Measurements from ENCODE around the gene F8. TPM values are rescaled to one million over a fixed set of nuclear protein-coding genes. Genes with fewer than 3 reads are reported as not detected.

The F8 gene
- total and polyA plus RNA-seq, 2 donors from 2014 or later: 15.1 to 41.3 TPM

DNA sequence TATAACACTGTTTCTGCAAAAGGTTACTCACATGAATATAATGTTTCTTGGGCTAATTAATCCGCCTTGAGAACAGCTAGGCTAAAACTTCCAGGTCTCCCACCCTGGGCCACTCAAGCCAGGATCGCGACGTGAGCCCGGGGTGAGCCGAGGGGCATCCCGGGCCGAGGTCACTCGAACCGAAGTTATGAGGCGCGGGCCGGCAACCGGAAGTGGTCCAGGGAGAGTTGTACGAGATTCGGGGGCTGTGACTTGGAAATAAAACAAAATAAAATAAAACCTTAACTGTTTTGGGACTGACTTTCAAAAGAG is 48.1 kb upstream of the F8 start:
- FAIRE-seq: no peak

DNA sequence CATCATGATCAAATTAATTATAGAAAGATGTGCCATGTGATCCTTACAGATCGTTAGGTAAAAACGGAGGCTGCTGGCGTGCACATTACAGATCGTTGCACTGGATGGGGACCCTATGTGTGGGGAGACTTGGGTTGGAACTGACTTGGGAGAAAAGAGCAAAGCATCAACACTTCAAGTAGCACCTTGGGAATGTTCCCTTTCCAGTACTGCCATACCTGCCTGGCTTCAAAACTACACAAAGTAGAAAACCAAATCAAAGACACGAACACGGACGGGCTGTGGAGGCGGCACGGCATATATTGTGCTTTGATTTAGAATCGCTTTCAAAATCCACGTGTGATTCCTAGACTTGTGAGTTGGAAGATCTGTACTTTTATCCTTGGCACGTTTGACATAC is 47.5 kb upstream of the F8 start:
- Histone ChIP-seq H3K9me3 (ENCODE audit: control insufficient read depth in 2 of 3, insufficient read depth in 1 of 3, low read length in 3 of 3) (no peaks in the 10 kb centered on the region), H3K27ac (ENCODE audit: low read depth in 2 of 2, low read length in 2 of 2) (no peak overlapping the region), H3K4me3 (ENCODE audit: low read length in 3 of 3) (peak overlapping the region; percentile 37 to 84 (median 71)), H3K36me3 (ENCODE audit: control insufficient read depth in 2 of 3, insufficient read depth in 3 of 3, low read length in 3 of 3) (peaks cover 0 to 4% (median 2%) of the 10 kb centered on the region in 3 donors), H3K4me1 (ENCODE audit: control insufficient read depth in 2 of 3, insufficient read depth in 2 of 3, low read depth in 1 of 3, low read length in 3 of 3) (no peaks in the 10 kb centered on the region), H3K27me3 (ENCODE audit: control insufficient read depth, insufficient read depth, low read length) (no peaks in the 10 kb centered on the region), H3K9ac (ENCODE audit: low read length in 3 of 3) (peak overlapping the region; percentile 24 to 77 (median 28))
- FAIRE-seq: no peak
- DNase-seq: peak in 2 of 5 donors; percentile 11 to 12
- intact Hi-C loops (cut with DNase I): no loop called here
- TF ChIP-seq, protein P1, sequence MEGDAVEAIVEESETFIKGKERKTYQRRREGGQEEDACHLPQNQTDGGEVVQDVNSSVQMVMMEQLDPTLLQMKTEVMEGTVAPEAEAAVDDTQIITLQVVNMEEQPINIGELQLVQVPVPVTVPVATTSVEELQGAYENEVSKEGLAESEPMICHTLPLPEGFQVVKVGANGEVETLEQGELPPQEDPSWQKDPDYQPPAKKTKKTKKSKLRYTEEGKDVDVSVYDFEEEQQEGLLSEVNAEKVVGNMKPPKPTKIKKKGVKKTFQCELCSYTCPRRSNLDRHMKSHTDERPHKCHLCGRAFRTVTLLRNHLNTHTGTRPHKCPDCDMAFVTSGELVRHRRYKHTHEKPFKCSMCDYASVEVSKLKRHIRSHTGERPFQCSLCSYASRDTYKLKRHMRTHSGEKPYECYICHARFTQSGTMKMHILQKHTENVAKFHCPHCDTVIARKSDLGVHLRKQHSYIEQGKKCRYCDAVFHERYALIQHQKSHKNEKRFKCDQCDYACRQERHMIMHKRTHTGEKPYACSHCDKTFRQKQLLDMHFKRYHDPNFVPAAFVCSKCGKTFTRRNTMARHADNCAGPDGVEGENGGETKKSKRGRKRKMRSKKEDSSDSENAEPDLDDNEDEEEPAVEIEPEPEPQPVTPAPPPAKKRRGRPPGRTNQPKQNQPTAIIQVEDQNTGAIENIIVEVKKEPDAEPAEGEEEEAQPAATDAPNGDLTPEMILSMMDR (IDR thresholded peaks at IDR 0.05; ENCODE audit: borderline replicate concordance, extremely low read depth, insufficient read depth): no peak

More for the DNA sequence above, 48.1 kb upstream of the F8 start:
- Histone ChIP-seq H3K9ac (ENCODE audit: low read length in 3 of 3) (peak overlapping the region; percentile 43 to 77 (median 69)), H3K36me3 (ENCODE audit: control insufficient read depth in 2 of 3, insufficient read depth in 3 of 3, low read length in 3 of 3) (peaks cover 0 to 4% (median 2%) of the 10 kb centered on the region in 3 donors), H3K27me3 (ENCODE audit: control insufficient read depth, insufficient read depth, low read length) (no peaks in the 10 kb centered on the region), H3K4me1 (ENCODE audit: control insufficient read depth in 2 of 3, insufficient read depth in 2 of 3, low read depth in 1 of 3, low read length in 3 of 3) (no peaks in the 10 kb centered on the region), H3K4me3 (ENCODE audit: low read length in 3 of 3) (peak overlapping the region; percentile 37 to 84 (median 71)), H3K27ac (ENCODE audit: low read depth in 2 of 2, low read length in 2 of 2) (peak overlapping the region; percentile 69 to 78), H3K9me3 (ENCODE audit: control insufficient read depth in 2 of 3, insufficient read depth in 1 of 3, low read length in 3 of 3) (no peaks in the 10 kb centered on the region)
- no peak for DNase-seq
- intact Hi-C loops (cut with DNase I): no loop called here
- TF ChIP-seq, protein P1 (IDR thresholded peaks at IDR 0.05; ENCODE audit: borderline replicate concordance, extremely low read depth, insufficient read depth): no peak

DNA sequence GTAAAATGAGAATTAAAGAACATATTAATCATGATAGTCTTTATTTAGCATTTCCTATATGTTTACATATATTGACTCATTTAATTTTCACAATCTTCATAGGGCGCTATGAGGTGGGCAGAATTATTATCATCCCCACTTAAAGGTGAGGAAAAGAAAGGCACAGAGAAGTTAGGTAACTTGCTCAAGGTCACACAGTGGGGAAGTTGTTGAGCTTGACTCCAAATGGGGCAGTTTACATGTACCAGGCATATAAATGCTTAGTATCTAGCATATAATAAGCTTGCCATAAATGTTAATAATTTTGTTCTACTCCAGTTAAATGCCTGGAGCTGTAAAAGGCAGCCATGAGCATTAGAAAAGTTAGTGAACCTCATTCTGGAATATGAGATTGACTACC is 46.9 kb upstream of the F8 start:
- H3K27ac ChIP-seq (ENCODE audit: low read depth in 2 of 2, low read length in 2 of 2): no peak overlapping the region
- TF ChIP-seq, protein P1 (IDR thresholded peaks at IDR 0.05; ENCODE audit: borderline replicate concordance, extremely low read depth, insufficient read depth): no peak
- peak overlapping the region in 1 of 3 donors; percentile 77 for H3K9ac ChIP-seq (ENCODE audit: low read length in 3 of 3)
- no peaks in the 10 kb centered on the region for H3K27me3 ChIP-seq (ENCODE audit: control insufficient read depth, insufficient read depth, low read length)
- H3K4me1 ChIP-seq (ENCODE audit: control insufficient read depth in 2 of 3, insufficient read depth in 2 of 3, low read depth in 1 of 3, low read length in 3 of 3): no peaks in the 10 kb centered on the region
- DNase-seq (no peak), FAIRE-seq (no peak)
- peak overlapping the region in 2 of 3 donors; percentile 71 to 84 for H3K4me3 ChIP-seq (ENCODE audit: low read length in 3 of 3)
- H3K36me3 ChIP-seq (ENCODE audit: control insufficient read depth in 2 of 3, insufficient read depth in 3 of 3, low read length in 3 of 3): peaks cover 0 to 4% (median 2%) of the 10 kb centered on the region in 3 donors
- intact Hi-C loops (cut with DNase I): no loop called here
- no peaks in the 10 kb centered on the region for H3K9me3 ChIP-seq (ENCODE audit: control insufficient read depth in 2 of 3, insufficient read depth in 1 of 3, low read length in 3 of 3)

DNA sequence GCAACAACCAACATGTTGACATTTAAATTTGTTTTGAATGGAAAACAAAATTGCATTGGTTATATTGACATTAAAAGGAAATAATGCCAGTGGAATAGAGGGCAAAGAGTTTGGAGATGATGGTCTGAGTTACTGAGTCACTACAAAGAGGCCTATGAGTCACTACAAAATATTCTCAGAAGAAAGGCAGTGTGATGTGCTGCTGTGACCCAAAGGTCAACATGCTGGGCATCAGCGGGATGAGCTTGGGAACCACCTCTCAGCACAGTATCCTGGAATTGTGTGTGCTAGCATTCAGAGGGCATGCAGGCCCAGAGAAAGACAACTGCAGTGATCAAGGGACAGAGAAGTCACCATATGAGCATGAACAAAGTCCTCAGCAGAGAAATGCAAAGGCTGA is 45.6 kb upstream of the F8 start:
- intact Hi-C loops (cut with DNase I): no loop called here
- FAIRE-seq: no peak

More for the DNA sequence above, 45.6 kb upstream of the F8 start:
- Histone ChIP-seq H3K9ac (ENCODE audit: low read length in 3 of 3) (no peak overlapping the region), H3K27me3 (ENCODE audit: control insufficient read depth, insufficient read depth, low read length) (no peaks in the 10 kb centered on the region), H3K4me1 (ENCODE audit: control insufficient read depth in 2 of 3, insufficient read depth in 2 of 3, low read depth in 1 of 3, low read length in 3 of 3) (no peaks in the 10 kb centered on the region), H3K36me3 (ENCODE audit: control insufficient read depth in 2 of 3, insufficient read depth in 3 of 3, low read length in 3 of 3) (no peaks in the 10 kb centered on the region), H3K9me3 (ENCODE audit: control insufficient read depth in 2 of 3, insufficient read depth in 1 of 3, low read length in 3 of 3) (no peaks in the 10 kb centered on the region), H3K4me3 (ENCODE audit: low read length in 3 of 3) (no peak overlapping the region), H3K27ac (ENCODE audit: low read depth in 2 of 2, low read length in 2 of 2) (no peak overlapping the region)
- DNase-seq: peak in 1 of 5 donors; percentile 38
- TF ChIP-seq, protein P1 (IDR thresholded peaks at IDR 0.05; ENCODE audit: borderline replicate concordance, extremely low read depth, insufficient read depth): no peak

All from kidney (tissue), 14 donors.